ENCODE measurements around the gene SLC23A2.
"Not testable (repeated sequence)": the region's sequence is repeated elsewhere in the genome, so short reads cannot be mapped to it uniquely, and the experiment has no call there.

Gene SLC23A2

GRCh38 chr20:5005326-5005725, 4.0 kb upstream of the SLC23A2 start:
- no peak for DNase-seq (ENCODE audit: low spot score)

GRCh38 chr20:5004825-5005224, 3.5 kb upstream of the SLC23A2 start:
- not testable (repeated sequence) for DNase-seq (ENCODE audit: low spot score)

- no peak for DNase-seq (ENCODE audit: low spot score)
These were observed 2.3 kb upstream of the SLC23A2 start for GRCh38 chr20:5003626-5004025.

- no peak for DNase-seq (ENCODE audit: low spot score)
These were observed 735 bp upstream of the SLC23A2 start for GRCh38 chr20:5002077-5002413.

GRCh38 chr20:5000263-5001173, 792 bp downstream of the SLC23A2 start:
- peak; percentile 80 for DNase-seq (ENCODE audit: low spot score)

GRCh38 chr20:4999788-5000187, 1.5 kb downstream of the SLC23A2 start:
- DNase-seq (ENCODE audit: low spot score): no peak

- DNase-seq (ENCODE audit: low spot score): no peak
These were observed 3.1 kb downstream of the SLC23A2 start for GRCh38 chr20:4998160-4998651.

- no peak for DNase-seq (ENCODE audit: low spot score)
These were observed 4.1 kb downstream of the SLC23A2 start for GRCh38 chr20:4997222-4997621.

- DNase-seq (ENCODE audit: low spot score): no peak
These were observed 11.7 kb downstream of the SLC23A2 start for GRCh38 chr20:4989570-4989969.

GRCh38 chr20:4987130-4987529, 14.2 kb downstream of the SLC23A2 start:
- DNase-seq (ENCODE audit: low spot score): no peak

GRCh38 chr20:4985658-4986057, 15.7 kb downstream of the SLC23A2 start:
- DNase-seq (ENCODE audit: low spot score): no peak

GRCh38 chr20:4982281-4982680, 19.0 kb downstream of the SLC23A2 start:
- DNase-seq (ENCODE audit: low spot score): no peak

- no peak for DNase-seq (ENCODE audit: low spot score)
These were observed 21.4 kb downstream of the SLC23A2 start for GRCh38 chr20:4979841-4980410.

GRCh38 chr20:4978050-4978918, 23.0 kb downstream of the SLC23A2 start:
- DNase-seq (ENCODE audit: low spot score): no peak

GRCh38 chr20:4976014-4976413, 25.3 kb downstream of the SLC23A2 start:
- not testable (repeated sequence) for DNase-seq (ENCODE audit: low spot score)

GRCh38 chr20:4973330-4974097, 27.8 kb downstream of the SLC23A2 start:
- DNase-seq (ENCODE audit: low spot score): peak; percentile 38

- no peak for DNase-seq (ENCODE audit: low spot score)
These were observed 28.6 kb downstream of the SLC23A2 start for GRCh38 chr20:4972506-4973251.

- DNase-seq (ENCODE audit: low spot score): no peak
These were observed 30.2 kb downstream of the SLC23A2 start for GRCh38 chr20:4971064-4971463.

- DNase-seq (ENCODE audit: low spot score): no peak
These were observed 33.4 kb downstream of the SLC23A2 start for GRCh38 chr20:4967752-4968477.
